OCI-LY3 (cell line): ENCODE results near the gene AGRN.

ENCODE experiments used
- CTCF ChIP-seq: fragments of 200-600, 300-600 bp; sonication (generic); IDR thresholded peaks from 2 replicates; pipeline ENCODE4 v1.5.1; 2014; ENCODE audit warnings: antibody characterized with exemption, low read length, low read depth
- EZH2phosphoT487 ChIP-seq: fragments of 200-600 bp; shearing (Covaris generic); IDR thresholded peaks from 2 replicates; pipeline ENCODE4 v1.6.1; 2018; ENCODE audit warnings: antibody characterized with exemption, mixed run types, low read depth

DNA sequence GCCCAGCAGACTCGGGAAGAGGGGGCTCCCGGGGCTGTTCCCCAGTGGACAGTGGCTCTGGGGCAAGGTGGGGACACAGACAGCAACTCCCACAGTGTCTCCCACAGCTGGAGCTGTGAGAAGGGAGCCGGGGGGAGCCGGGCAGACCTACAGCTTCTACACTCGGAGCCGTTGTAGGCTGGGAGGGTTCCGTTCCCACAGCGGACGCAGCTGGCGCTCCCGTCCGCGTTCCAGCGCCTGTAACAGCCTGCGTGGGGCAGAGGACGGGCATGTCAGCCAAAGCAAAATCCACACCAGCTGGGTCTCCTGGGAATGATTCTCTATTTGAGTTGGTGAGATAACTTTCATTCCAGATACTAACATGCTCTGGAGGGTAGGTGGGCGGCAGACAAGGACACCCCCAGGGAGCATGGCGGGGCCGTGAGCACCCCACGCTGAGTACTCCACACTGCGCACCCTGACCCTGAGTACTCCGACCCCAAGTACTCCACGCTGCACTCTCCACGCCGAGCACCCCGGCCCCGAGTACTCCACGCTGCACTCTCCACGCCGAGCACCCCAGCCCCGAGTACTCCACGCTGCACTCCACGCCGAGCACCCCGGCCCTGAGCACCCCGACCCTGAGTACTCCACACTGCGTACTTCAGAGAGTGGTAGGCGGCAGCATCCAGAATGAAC is 67.6 kb downstream of the AGRN start:
- TF ChIP-seq CTCF (no peak), EZH2phosphoT487 (no peak)
